KOPT-K1 (cell line): ENCODE measurements around the gene SPTBN5.

Experiments used
- H3K27ac ChIP-seq: fragments of 200-600 bp; sonication (generic); 2 replicates; pipeline ENCODE4 v1.5.1; 2016; ENCODE audit warnings: antibody characterized with exemption, mild to moderate bottlenecking, low read depth, low read length; ENCODE audit not compliant: poor library complexity, severe bottlenecking
- H3K36me3 ChIP-seq: fragments of 200-600 bp; sonication (generic); 2 replicates; pipeline ENCODE4 v1.5.1; 2017; ENCODE audit warnings: antibody characterized with exemption, mild to moderate bottlenecking, low read length, moderate library complexity; ENCODE audit not compliant: insufficient read depth
- H3K9me3 ChIP-seq: fragments of 200-600 bp; sonication (generic); 2 replicates; pipeline ENCODE4 v1.5.1; 2017; ENCODE audit warnings: antibody characterized with exemption, low read length, mild to moderate bottlenecking; ENCODE audit not compliant: insufficient read depth, poor library complexity, severe bottlenecking

Gene SPTBN5

DNA sequence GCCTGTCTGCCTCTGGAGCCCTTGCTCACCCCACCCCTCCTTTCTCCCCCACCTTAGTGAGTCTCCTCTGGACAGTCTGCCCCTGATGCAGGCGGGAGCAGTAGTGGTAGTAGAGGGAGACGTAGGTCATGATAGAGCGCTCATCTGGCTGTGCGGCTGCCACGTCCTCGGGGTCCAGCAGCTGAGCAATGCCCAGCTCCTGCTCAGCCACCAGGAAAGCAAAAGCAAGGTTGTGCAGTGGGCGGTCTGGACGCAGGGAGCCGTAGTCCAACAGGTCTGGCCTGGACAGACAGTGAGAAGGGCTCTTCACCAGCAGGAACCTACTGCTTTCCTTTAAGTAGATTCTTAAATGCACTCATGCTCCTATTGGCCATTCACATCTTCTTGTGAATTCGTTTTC is 6.7 kb downstream of the SPTBN5 start:
- no peaks in the 10 kb centered on the region for H3K36me3 ChIP-seq
- no peak overlapping the region for H3K27ac ChIP-seq
- H3K9me3 ChIP-seq = no peaks in the 10 kb centered on the region

DNA sequence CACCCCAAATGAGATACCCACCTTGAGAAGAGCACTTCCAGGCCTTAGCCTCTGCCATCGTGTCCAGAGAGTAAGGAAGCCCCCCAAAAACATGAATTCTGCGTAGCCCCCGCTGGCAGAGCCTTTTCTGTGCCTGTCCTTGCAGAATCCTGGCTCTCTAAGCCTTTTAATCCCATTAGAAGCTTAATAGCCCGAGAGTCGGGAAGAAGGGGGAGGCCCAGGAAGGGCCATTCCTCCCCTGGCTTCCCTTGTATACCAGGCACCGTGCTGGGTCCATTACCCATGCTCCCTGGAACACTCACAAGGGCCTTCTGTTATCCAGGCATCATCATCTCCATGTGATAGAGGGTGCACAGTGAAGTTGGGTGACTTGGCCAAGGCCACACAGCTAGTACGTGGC is 7.1 kb downstream of the SPTBN5 start:
- Histone ChIP-seq H3K9me3 (no peaks in the 10 kb centered on the region), H3K27ac (no peak overlapping the region), H3K36me3 (no peaks in the 10 kb centered on the region)

DNA sequence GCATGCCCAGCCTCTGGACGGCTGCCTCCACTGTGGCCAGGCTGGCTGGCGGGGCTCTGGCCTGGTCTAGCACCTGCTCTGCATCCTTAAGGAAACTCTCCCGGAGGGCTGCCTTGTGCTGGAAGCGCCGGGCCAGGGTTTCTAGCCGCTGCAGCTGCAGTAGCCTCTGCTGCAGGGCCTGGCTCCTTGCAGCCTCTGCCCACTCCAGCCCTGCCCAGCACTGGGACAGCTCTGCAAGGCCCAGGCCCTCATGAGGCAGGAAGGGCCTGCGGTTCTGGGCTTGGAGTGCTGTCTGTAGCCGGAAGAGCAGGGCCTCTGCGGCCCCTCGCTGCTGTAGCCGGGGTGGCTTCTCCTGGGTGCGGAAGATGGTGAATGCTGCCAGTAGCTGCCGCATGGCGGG is 8.0 kb downstream of the SPTBN5 start:
- Histone ChIP-seq H3K27ac (no peak overlapping the region), H3K36me3 (no peaks in the 10 kb centered on the region), H3K9me3 (no peaks in the 10 kb centered on the region)

DNA sequence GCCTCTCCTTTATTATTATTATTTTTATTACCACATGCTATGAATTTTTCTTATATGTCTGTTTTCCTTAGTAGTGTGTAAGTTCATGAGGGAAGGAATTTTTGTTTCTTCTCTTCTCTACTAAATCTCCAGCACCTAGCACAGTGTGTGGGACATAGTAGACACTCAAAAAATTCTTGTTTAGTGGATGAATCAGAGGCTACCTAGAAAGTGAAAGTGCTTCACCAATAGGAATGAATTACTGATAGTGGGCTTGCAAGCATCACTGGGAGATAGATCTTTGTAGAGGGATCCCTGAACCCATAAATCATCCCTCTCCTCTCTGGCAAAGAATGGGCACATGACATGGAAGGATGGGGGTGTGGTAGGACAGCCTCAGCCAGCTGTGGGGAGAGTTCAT is 8.5 kb downstream of the SPTBN5 start:
- H3K27ac ChIP-seq = no peak overlapping the region
- no peaks in the 10 kb centered on the region for H3K36me3 ChIP-seq
- H3K9me3 ChIP-seq = no peaks in the 10 kb centered on the region

DNA sequence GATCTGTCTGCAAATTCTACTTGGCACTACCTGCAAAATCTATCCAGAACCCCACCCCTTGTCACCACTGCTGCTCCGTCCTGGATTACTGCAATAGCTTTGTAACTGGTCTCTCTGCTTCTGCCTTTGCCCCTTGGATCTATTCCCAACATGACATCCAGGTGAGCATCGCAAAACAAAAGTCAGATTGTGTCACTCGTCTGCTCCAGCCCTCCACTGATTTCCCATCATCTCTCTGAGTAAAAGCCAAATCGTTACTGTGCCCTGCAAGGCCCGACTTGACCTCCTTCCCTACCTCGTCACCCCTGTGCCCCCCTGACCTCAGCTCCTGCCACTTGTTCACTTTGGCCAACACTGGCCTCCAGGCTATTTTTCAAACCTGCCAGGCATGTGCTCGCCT is 9.4 kb downstream of the SPTBN5 start:
- Histone ChIP-seq H3K9me3 (no peaks in the 10 kb centered on the region), H3K27ac (no peak overlapping the region), H3K36me3 (no peaks in the 10 kb centered on the region)

DNA sequence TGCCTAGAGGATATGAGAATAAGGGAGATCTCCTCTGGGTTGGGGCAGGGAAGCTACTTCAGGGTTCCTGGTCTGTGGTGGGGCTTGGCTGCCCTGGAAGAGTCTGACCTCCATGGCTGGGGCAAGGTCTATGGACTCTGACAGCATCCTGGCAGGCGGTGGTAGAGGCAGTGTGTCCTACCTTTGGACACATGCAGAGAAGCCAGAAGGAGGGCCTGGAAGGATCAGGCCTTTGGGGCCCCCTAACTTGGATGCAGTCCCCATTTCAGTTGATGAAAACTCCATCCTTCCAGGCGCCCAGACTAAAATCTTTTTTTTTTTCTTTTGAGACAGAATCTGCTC is 10.4 kb downstream of the SPTBN5 start:
- Histone ChIP-seq H3K9me3 (no peaks in the 10 kb centered on the region), H3K27ac (no peak overlapping the region)

DNA sequence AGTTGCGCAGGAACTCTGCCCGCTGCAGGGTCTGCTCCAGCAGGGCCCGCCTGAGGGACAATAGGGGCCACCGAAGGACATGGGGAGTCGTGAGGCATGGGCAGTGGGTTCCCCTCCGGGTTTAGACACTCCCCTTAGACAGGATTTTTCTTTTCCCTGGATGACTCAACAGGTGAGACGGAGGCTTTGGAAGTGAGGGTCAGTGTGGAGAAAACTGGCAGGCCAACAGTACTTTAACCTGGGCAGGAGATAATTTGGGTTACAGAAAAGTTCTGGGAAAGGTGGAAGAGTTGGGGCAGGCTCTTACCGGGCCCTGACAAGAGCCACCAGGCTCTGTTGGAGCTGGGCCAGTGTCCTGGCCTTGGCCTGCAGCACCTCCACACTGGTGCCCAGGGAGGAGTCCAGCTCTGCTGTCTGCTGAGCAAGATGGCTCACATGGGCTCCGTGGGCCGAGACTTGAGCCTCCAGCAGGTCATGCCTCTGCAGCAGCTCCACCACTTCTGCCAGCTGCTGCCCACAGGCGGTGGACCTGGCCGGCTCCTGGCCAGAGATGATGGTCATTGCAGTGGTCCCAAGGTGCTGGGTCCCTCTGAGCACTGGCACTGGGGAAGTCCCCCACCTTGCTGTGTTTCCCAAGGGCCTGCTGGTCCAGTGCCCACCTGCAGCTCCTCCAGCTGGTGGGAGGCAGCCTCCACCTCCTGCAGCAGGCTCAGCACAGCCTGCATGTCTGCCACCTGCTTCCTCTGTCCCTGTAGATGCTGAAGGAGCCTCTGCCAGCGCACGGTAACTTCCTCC is 11.0 kb downstream of the SPTBN5 start:
- Histone ChIP-seq H3K9me3 (no peaks in the 10 kb centered on the region), H3K36me3 (no peaks in the 10 kb centered on the region), H3K27ac (no peak overlapping the region)

More for the DNA sequence above, 10.4 kb downstream of the SPTBN5 start:
- H3K36me3 ChIP-seq = no peaks in the 10 kb centered on the region

DNA sequence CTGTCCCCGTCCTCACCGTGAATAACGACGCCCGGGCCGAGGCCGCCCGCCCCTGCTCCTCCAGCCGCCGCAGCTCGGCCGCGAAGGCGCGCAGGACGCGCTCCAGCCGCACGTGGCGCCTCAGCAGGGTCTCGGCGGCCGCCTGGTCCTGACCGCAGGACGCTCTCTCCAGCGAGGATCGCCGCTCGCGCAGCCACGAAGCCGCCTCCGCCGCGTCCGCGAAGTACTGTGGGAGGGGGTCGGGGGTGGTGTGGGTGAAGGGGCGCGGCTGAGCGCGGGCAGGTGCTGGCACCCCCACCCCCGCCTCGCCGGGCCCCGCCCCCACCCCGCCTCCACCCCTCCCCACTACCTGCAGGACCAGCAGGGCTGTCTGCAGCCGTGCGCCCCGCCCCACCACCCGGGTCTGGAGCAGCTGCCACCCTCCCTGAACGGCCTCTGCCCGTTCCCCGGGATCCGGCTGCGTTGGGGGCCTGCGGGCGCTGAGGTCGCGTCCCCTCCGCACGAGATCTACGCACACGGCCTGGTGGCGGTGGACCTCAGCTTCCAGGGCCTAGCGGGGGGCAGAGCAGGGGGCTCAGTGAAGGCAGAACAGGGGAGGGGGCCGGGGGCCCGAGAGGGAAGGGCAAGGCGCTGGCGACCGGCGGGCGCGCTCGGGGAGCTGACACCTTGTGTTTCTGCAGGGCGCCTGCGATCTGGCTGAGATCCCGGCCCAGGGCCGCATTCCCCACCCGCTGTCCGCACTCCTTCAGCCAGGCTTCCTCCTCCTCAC is 11.7 kb downstream of the SPTBN5 start:
- Histone ChIP-seq H3K9me3 (no peaks in the 10 kb centered on the region), H3K36me3 (no peaks in the 10 kb centered on the region), H3K27ac (no peak overlapping the region)

DNA sequence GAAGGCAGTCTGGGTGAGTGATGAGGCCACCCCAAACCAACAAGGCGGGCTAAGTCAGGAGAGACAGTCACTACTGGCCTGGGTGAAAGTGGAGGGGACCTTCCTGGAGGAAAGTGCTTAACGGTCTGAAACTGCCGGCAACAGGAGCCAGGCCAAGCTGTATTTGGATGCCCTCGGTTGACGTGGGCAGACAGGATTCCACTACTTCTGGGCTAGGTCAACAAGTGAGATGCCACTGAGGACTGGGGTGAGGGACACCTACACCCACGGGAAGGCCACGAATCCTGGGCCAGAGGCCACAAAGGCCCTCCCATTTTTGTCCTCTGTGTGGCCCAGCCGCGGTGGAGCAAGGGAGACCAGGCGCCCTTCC is 12.3 kb downstream of the SPTBN5 start:
- no peaks in the 10 kb centered on the region for H3K9me3 ChIP-seq
- no peak overlapping the region for H3K27ac ChIP-seq
- no peaks in the 10 kb centered on the region for H3K36me3 ChIP-seq

DNA sequence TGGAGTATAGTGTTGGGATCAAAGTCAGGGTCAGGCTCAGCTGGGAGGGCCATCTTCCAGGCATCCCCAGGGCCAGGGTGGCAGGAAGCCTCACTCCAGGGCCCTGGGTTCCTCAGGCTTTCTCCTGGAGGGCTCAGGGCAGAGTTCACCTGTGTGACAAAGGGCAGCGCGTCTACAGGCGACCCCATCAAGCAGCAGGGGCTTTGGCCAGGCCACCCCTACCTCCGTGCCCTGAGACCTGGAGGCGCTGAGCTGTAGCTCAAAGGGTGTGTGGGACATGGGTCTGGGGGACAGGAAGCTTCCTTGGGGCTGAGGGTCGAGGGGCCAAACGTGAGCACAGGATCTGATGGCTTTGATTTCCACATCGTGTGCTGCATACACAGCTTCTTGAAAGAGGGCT is 12.8 kb downstream of the SPTBN5 start:
- Histone ChIP-seq H3K9me3 (no peaks in the 10 kb centered on the region), H3K27ac (no peak overlapping the region), H3K36me3 (no peaks in the 10 kb centered on the region)

DNA sequence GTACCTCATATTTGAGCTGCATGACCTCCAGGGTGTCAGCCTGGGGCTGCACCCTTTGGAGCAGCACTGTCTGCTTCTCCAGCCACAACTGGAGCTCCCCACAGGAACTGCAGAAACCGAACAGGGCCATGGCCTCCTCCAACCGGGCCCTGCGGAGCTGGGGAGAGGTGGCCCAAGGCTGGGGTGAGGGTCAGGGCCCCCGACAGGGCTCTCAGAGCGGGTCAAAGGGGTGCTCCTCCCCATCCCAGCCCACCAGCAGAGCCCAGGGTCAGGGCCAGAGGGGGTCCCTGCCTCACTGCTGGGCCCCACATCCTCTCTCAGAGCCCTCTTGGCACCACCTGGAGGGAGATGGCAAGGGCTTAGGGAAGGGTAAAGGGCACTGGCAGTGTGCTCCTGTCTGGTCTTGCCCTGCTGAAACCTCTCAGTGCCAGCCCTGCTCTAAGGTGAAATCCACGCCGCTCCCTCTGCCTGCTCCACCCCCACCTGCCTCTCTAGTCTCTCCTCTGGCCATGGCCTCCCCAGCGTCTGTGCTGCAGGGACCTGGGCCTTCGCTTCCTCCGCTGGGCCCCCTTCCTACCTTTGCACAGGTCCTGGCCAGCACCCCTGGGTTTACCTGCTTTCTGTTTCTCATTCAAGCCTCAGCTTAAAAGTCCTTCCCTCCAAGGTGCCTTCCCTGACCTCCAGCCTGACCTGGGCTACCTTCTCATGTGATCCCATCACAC is 13.5 kb downstream of the SPTBN5 start:
- Histone ChIP-seq H3K27ac (no peak overlapping the region), H3K9me3 (no peaks in the 10 kb centered on the region)

DNA sequence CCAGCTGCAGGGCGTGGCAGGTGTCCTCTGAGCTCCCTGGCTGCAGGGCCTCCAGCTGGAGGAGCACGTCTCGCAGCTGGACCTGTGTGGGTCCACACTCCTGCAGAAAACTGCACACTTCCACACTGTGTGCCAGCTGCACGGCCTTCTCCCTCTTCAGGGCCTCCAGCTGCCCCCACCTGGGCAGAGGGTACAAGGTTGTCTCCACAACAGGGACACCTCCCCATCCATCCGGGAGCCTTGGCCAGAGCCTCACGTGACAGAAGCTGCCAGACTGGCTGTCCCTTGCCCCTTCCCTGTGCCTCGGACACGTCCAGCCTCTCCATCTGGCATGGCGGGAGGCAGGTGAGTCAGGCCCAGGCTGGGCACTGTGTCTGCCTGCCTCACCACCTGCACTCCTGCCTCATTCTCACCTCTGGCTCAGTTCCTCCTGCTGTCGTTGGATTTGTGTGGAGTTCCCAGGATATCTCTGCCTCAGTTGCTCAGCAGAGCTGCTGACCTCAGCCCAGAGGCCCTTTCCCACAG is 14.5 kb downstream of the SPTBN5 start:
- Histone ChIP-seq H3K36me3 (no peaks in the 10 kb centered on the region), H3K27ac (no peak overlapping the region), H3K9me3 (no peaks in the 10 kb centered on the region)

More for the DNA sequence above, 13.5 kb downstream of the SPTBN5 start:
- no peaks in the 10 kb centered on the region for H3K36me3 ChIP-seq

DNA sequence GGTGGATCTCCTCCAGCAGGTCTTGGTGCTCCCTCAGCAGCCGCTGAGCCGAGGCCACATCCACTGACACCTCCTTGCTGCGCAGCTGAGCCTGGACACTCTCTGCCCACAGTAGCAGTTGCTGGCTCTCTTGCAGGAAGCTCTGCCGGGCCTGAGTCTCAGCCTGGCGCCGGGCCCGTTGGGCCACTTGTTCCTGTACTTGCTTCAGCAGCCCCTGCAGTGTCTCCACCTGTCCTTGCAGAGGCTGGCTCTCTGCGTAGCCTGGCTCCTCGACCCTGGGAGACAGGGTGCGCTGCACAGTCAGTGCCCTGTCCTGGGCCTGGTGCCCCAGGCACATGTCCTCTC is 15.5 kb downstream of the SPTBN5 start:
- Histone ChIP-seq H3K36me3 (no peaks in the 10 kb centered on the region), H3K9me3 (no peaks in the 10 kb centered on the region), H3K27ac (no peak overlapping the region)

DNA sequence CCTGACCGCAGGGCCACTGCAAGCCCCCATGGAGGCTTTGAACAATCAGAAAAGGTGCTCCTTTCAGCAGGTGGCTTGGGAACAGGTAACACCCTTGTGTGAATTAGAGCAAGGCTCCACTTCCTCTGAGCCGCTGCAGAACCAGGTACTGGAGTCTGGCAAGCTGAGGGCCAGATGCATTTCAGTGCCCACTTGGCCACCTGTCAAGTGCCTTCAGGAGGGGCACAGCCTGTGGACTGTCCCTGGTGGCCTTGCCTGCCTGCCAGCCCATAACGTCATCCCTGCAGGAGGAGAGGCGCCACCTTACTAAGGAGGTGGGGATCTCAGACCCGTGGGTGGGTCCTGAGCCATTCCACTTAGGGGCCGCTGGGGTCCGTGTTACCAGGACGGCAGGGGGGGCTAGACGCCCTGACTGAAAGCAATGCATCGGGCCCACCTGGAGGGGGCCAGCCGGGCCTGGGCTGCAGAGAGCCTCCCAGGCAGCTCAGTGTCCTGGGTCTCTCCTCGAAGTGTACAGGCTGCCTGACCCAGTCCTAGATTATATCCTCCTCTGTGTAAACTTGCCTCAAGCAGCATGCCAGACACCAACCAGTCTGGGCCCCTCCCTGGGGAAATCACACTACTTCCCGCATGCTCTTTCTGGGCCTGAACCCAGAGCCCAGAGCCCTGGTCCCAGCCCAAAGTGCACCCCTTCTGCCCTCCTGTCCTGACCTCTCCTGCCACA is 16.1 kb downstream of the SPTBN5 start:
- no peaks in the 10 kb centered on the region for H3K36me3 ChIP-seq
- no peak overlapping the region for H3K27ac ChIP-seq
- no peaks in the 10 kb centered on the region for H3K9me3 ChIP-seq

DNA sequence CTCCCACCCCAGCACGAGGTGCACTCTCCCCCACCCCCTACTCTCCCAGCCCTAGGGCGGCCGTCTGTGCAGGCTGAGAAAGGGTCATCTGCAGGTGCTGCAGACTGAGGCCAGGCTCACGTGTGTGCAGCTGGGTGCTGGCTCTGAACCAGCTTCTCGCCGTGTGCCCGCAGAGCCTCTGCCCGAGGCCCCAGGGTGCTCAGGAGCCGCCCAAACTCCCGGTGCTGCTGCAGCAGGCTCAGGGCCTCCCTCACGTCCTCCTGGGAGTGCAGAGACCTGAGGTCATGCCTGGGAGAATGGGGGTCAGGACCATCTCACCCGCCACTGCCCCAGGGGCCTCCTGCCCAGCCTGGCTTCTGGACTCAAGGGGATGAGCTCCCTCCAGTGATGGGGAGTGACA is 17.2 kb downstream of the SPTBN5 start:
- Histone ChIP-seq H3K36me3 (no peaks in the 10 kb centered on the region), H3K9me3 (no peaks in the 10 kb centered on the region), H3K27ac (no peak overlapping the region)
